ENCODE data around the gene CD44.

- TF ChIP-seq CTCF (IDR thresholded peaks at IDR 0.05; ENCODE audit: insufficient read depth, low read length, poor library complexity, severe bottlenecking) (no peak), EZH2phosphoT487 (conservative IDR thresholded peaks at IDR 0.05; ENCODE audit: low read length) (no peak)
Observed at GRCh38 chr11:35218956-35219355, 80.0 kb downstream of the CD44 start.

All from SU-DHL-6 (cell line).